NCI-H345 treated with DMSO at 0.1 percent for 48 hours (cell line): ENCODE data around the gene IQSEC3.

Experiments used
- DNase-seq: peaks from one replicate; lab custom pipeline; 2025; ENCODE audit not compliant: unreplicated experiment; lab: John Stamatoyannopoulos, UW

Gene IQSEC3

GRCh38 chr12:162467-163307 is 96.1 kb downstream of the IQSEC3 start:
- peak; percentile 24 for DNase-seq

GRCh38 chr12:163406-163986 is 96.9 kb downstream of the IQSEC3 start:
- DNase-seq, result no peak

GRCh38 chr12:164207-164606 is 97.6 kb downstream of the IQSEC3 start:
- DNase-seq, result no peak

- DNase-seq, result no peak
These were observed 99.3 kb downstream of the IQSEC3 start for GRCh38 chr12:165862-166368.

GRCh38 chr12:166425-167075 is 100.0 kb downstream of the IQSEC3 start:
- no peak for DNase-seq

GRCh38 chr12:167959-168600 is 101.5 kb downstream of the IQSEC3 start:
- no peak for DNase-seq

- DNase-seq, result no peak
These were observed 102.4 kb downstream of the IQSEC3 start for GRCh38 chr12:168763-169525.

- no peak for DNase-seq
These were observed 103.2 kb downstream of the IQSEC3 start for GRCh38 chr12:169528-170370.

GRCh38 chr12:170371-171225 is 104.0 kb downstream of the IQSEC3 start:
- no peak for DNase-seq

GRCh38 chr12:171276-171675 is 104.7 kb downstream of the IQSEC3 start:
- DNase-seq, result no peak

- DNase-seq, result no peak
These were observed 105.4 kb downstream of the IQSEC3 start for GRCh38 chr12:171743-172676.

- no peak for DNase-seq
These were observed 106.2 kb downstream of the IQSEC3 start for GRCh38 chr12:172732-173161.

- DNase-seq, result no peak
These were observed 107.6 kb downstream of the IQSEC3 start for GRCh38 chr12:174124-174523.

GRCh38 chr12:174596-174995 is 108.0 kb downstream of the IQSEC3 start:
- no peak for DNase-seq

- peak; percentile 47 for DNase-seq
These were observed 108.7 kb downstream of the IQSEC3 start for GRCh38 chr12:175250-175649.

- DNase-seq, result no peak
These were observed 109.2 kb downstream of the IQSEC3 start for GRCh38 chr12:175759-176158.

GRCh38 chr12:176321-177181 is 110.0 kb downstream of the IQSEC3 start:
- no peak for DNase-seq
